SK-N-SH (cell line): ENCODE data around the gene PRKG1. TPM values are rescaled to one million over a fixed set of nuclear protein-coding genes. Genes with fewer than 3 reads are reported as not detected.
A peak's percentile ranks its signal among the peaks of the same experiment; 100 is the strongest.

Experiments used
- CTCF ChIA-PET: fragments of 300-600, 350-600 bp; formaldehyde crosslinking; extraction: SDS; loops from one replicate; lab custom pipeline; 2021; lab: Yijun Ruan, JAX
- POLR2A ChIA-PET: fragments of 350-600 bp; sonication (Branson Sonifier 250); formaldehyde crosslinking; extraction: SDS; loops from one replicate; lab custom pipeline; 2020; ENCODE audit warnings: antibody characterized with exemption, inconsistent platforms; lab: Yijun Ruan, JAX
- DNase-seq: peaks from one replicate; pipeline ENCODE4 v3.0.0; 2012
- H2AFZ ChIP-seq: fragments of 200-600 bp; sonication (generic); 2 replicates; pipeline ENCODE4 v1.8.1; 2016; ENCODE audit warnings: antibody characterized with exemption, mild to moderate bottlenecking, low read depth
- H3F3A ChIP-seq: fragments of 200-600 bp; sonication (generic); replicated peaks from 2 replicates; pipeline ENCODE3; 2016; ENCODE audit warnings: antibody characterized with exemption, mild to moderate bottlenecking; ENCODE audit not compliant: insufficient read depth
- H3K27ac ChIP-seq, 2 experiments: fragments of 200-500 bp in 1 of 2; fragments of 200-600 bp in 1 of 2; sonication (Bioruptor generic) in 1 of 2; sonication (generic), shearing (Covaris generic) in 1 of 2; 2 replicates each; pipeline versions ENCODE4 v1.5.1 to v1.6.1; 2014 to 2016; ENCODE audit warnings: low read depth in 2 of 2, inconsistent platforms in 1 of 2, low read length in 1 of 2, mild to moderate bottlenecking in 1 of 2, mixed read lengths in 1 of 2
- H3K27me3 ChIP-seq: fragments of 200-600 bp; sonication (generic), shearing (Covaris generic); 2 replicates; pipeline ENCODE4 v1.6.1; 2016; ENCODE audit warnings: mixed run types; ENCODE audit not compliant: insufficient read depth
- H3K36me3 ChIP-seq, 2 experiments: fragments of 200-500 bp in 1 of 2; fragments of 200-600 bp in 1 of 2; sonication (Bioruptor generic) in 1 of 2; sonication (generic) in 1 of 2; replicated peaks in 1 of 2; 2 replicates each; pipeline versions ENCODE3 to v1.5.1; 2014 to 2016; ENCODE audit warnings: low read length in 1 of 2, mild to moderate bottlenecking in 1 of 2; ENCODE audit not compliant: insufficient read depth in 2 of 2, control insufficient read depth in 1 of 2
- H3K4me1 ChIP-seq, 2 experiments: fragments of 200-500 bp in 1 of 2; fragments of 200-600 bp in 1 of 2; sonication (Bioruptor generic) in 1 of 2; sonication (generic), shearing (Covaris generic) in 1 of 2; 2 replicates each; pipeline versions ENCODE4 v1.5.1 to v1.6.1; 2014 to 2016; ENCODE audit warnings: low read depth in 1 of 2, low read length in 1 of 2, mixed run types in 1 of 2; ENCODE audit not compliant: insufficient read depth in 2 of 2, control insufficient read depth in 1 of 2
- H3K4me2 ChIP-seq: fragments of 200-600 bp; sonication (generic), shearing (Covaris generic); 2 replicates; pipeline ENCODE4 v1.6.1; 2017; ENCODE audit warnings: mixed run types
- H3K4me3 ChIP-seq, 2 experiments: fragments of 200-500 bp in 1 of 2; fragments of 200-600 bp in 1 of 2; sonication (Bioruptor generic) in 1 of 2; sonication (generic), shearing (Covaris generic) in 1 of 2; 2 replicates each; pipeline versions ENCODE4 v1.5.1 to v1.8.1; 2014 to 2016; ENCODE audit warnings: low read depth in 2 of 2, inconsistent platforms in 1 of 2, low read length in 1 of 2, mild to moderate bottlenecking in 1 of 2, mixed read lengths in 1 of 2, moderate library complexity in 1 of 2
- H3K79me2 ChIP-seq: fragments of 200-600 bp; sonication (generic); 2 replicates; pipeline ENCODE4 v1.8.1; 2017; ENCODE audit warnings: mild to moderate bottlenecking; ENCODE audit not compliant: insufficient read depth
- H3K9ac ChIP-seq: fragments of 200-600 bp; sonication (generic); 2 replicates; pipeline ENCODE4 v1.6.1; 2017; ENCODE audit warnings: mixed run types
- H3K9me2 ChIP-seq: fragments of 200-600 bp; sonication (generic); 2 replicates; pipeline ENCODE4 v1.6.1; 2017; ENCODE audit warnings: mixed run types
- H3K9me3 ChIP-seq: fragments of 200-600 bp; sonication (generic); 2 replicates; pipeline ENCODE4 v1.6.1; 2017; ENCODE audit warnings: mixed run types, mild to moderate bottlenecking, moderate library complexity
- H4K20me1 ChIP-seq: fragments of 200-600 bp; sonication (generic); 2 replicates; pipeline ENCODE4 v1.6.1; 2017; ENCODE audit warnings: mild to moderate bottlenecking, mixed run types; ENCODE audit not compliant: insufficient read depth
- CHD2 ChIP-seq: fragments of 150-350 bp; IDR thresholded peaks from 2 replicates; pipeline ENCODE4 v1.6.1; 2018; ENCODE audit warnings: low read length; ENCODE audit not compliant: partially characterized antibody
- ELF1 ChIP-seq: IDR thresholded peaks from 2 replicates; pipeline ENCODE4 v1.4.0; 2012
- EP300 ChIP-seq, 2 experiments: IDR thresholded peaks; 2 replicates each; pipeline versions ENCODE4 v1.4.0 to v1.6.1; 2012; ENCODE audit warnings: borderline replicate concordance in 1 of 2, low read depth in 1 of 2, low read length in 1 of 2
- EZH2phosphoT487 ChIP-seq: fragments of 200-600 bp; sonication (generic); IDR thresholded peaks from 2 replicates; pipeline ENCODE4 v1.6.1; 2017; ENCODE audit warnings: low read depth, mixed run types, mild to moderate bottlenecking, antibody characterized with exemption, moderate library complexity, borderline replicate concordance
- FOSL2 ChIP-seq: IDR thresholded peaks from 2 replicates; pipeline ENCODE4 v1.4.0; 2012; ENCODE audit warnings: low read depth, mild to moderate bottlenecking, moderate library complexity, borderline replicate concordance
- FOXJ3 ChIP-seq: sonication (generic); formaldehyde crosslinking; IDR thresholded peaks from 2 replicates; pipeline ENCODE4 v1.5.1; 2020; ENCODE audit warnings: mild to moderate bottlenecking, missing genetic modification reagents
- FOXM1 ChIP-seq: IDR thresholded peaks from 2 replicates; pipeline ENCODE4 v1.4.0; 2012; ENCODE audit warnings: low read depth, mild to moderate bottlenecking
- GATA2 ChIP-seq: sonication (generic); formaldehyde crosslinking; IDR thresholded peaks from 2 replicates; pipeline ENCODE4 v1.5.0; 2020; ENCODE audit warnings: mild to moderate bottlenecking, missing genetic modification reagents
- JUND ChIP-seq: IDR thresholded peaks from 2 replicates; pipeline ENCODE4 v1.4.0; 2012
- MEF2A ChIP-seq: IDR thresholded peaks from 2 replicates; pipeline ENCODE4 v1.4.0; 2012; ENCODE audit warnings: low read depth, borderline replicate concordance
- MXI1 ChIP-seq: IDR thresholded peaks from 2 replicates; pipeline ENCODE4 v1.6.1; 2012; ENCODE audit warnings: mild to moderate bottlenecking, low read depth, low read length, improper control_type of control experiment
- NFIC ChIP-seq: IDR thresholded peaks from 2 replicates; pipeline ENCODE4 v1.4.0; 2012; ENCODE audit warnings: borderline replicate concordance
- NRF1 ChIP-seq: IDR thresholded peaks from 2 replicates; pipeline ENCODE4 v1.6.1; 2012; ENCODE audit warnings: low read depth, mild to moderate bottlenecking, low read length
- RFX5 ChIP-seq: IDR thresholded peaks from 2 replicates; pipeline ENCODE4 v1.6.1; 2012; ENCODE audit warnings: mild to moderate bottlenecking, improper control_type of control experiment, low read length
- RXRA ChIP-seq: IDR thresholded peaks from 2 replicates; pipeline ENCODE4 v1.4.0; 2012; ENCODE audit warnings: low read depth, mild to moderate bottlenecking, borderline replicate concordance
- SIN3A ChIP-seq: IDR thresholded peaks from 2 replicates; pipeline ENCODE4 v1.6.1; 2012; ENCODE audit warnings: low read depth, mild to moderate bottlenecking, low read length, moderate library complexity, borderline replicate concordance
- TCF12 ChIP-seq: IDR thresholded peaks from 2 replicates; pipeline ENCODE4 v1.4.0; 2012
- TEAD4 ChIP-seq: IDR thresholded peaks from 2 replicates; pipeline ENCODE4 v1.4.0; 2012; ENCODE audit warnings: mild to moderate bottlenecking, borderline replicate concordance; ENCODE audit not compliant: insufficient read depth
- YY1 ChIP-seq: IDR thresholded peaks from 2 replicates; pipeline ENCODE4 v1.4.0; 2012; ENCODE audit warnings: low read depth, mild to moderate bottlenecking
- WGBS: methylation state at CpG from one replicate; pipeline ENCODE4 v1.1.6; 2017; ENCODE audit warnings: low lambda C conversion rate; 5-methylcytosine and 5-hydroxymethylcytosine counted together
- polyA plus RNA-seq, 3 experiments: library from polyadenylated mRNA; depleted of rRNA; stranded (reverse); fragments of >200 nt; gene quantifications; 2 replicates each; pipeline ENCODE4 v1.2.3, GENCODE V29; 2012
- TF ChIP-seq, protein P1 (sequence below): IDR thresholded peaks from 2 replicates; pipeline ENCODE4 v1.6.1; 2012; ENCODE audit warnings: mild to moderate bottlenecking, low read depth, low read length, moderate library complexity
- TF ChIP-seq, protein P2 (sequence below): IDR thresholded peaks from 2 replicates; pipeline ENCODE4; 2012
- TF ChIP-seq, protein P3 (sequence below): fragments of 150-350 bp; IDR thresholded peaks from 2 replicates; pipeline ENCODE4 v1.6.1; 2016; ENCODE audit warnings: mild to moderate bottlenecking, low read depth, low read length
- TF ChIP-seq, protein P4 (sequence below): IDR thresholded peaks from 2 replicates; pipeline ENCODE4 v1.4.0; 2012; ENCODE audit warnings: low read depth

PRKG1 gene
- polyA plus RNA-seq, 1 of the 3 experiments (the other 2 are of a cell fraction): 4.1 TPM

DNA sequence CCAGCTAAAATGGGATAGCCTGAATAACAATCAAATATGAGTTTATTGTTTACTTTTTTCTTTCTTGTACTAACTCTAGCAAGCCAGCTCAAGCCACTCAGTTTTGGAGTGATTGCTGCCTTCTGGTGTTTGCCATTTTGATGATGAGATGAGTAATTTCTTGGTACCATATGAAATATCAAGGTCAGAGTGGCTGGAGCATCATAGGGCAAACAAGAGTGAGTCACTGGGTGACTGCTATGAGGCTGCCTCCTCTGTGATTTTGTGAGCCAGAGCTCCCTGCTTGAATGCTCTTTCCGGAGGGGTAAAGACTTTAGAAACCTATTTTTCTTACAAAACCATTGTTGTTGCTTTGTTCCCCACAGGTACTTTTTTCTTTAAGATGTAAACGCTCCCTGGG is 295.6 kb downstream of the PRKG1 start:
- TF ChIP-seq RXRA (peak; percentile 21; the same call in 1 of the 2 replicates), FOXJ3 (CRISPR knock-in tag) (no peak), NFIC (no peak), TCF12 (peak; percentile 26), JUND (peak; percentile 61), TEAD4 (no peak), FOSL2 (peak; percentile 81), EP300 (IDR thresholded peaks at IDR 0.05; ENCODE audit: borderline replicate concordance in 1 of 2, low read depth in 1 of 2, low read length in 1 of 2) (no peak), MEF2A (no peak)
- TF ChIP-seq, protein P1, sequence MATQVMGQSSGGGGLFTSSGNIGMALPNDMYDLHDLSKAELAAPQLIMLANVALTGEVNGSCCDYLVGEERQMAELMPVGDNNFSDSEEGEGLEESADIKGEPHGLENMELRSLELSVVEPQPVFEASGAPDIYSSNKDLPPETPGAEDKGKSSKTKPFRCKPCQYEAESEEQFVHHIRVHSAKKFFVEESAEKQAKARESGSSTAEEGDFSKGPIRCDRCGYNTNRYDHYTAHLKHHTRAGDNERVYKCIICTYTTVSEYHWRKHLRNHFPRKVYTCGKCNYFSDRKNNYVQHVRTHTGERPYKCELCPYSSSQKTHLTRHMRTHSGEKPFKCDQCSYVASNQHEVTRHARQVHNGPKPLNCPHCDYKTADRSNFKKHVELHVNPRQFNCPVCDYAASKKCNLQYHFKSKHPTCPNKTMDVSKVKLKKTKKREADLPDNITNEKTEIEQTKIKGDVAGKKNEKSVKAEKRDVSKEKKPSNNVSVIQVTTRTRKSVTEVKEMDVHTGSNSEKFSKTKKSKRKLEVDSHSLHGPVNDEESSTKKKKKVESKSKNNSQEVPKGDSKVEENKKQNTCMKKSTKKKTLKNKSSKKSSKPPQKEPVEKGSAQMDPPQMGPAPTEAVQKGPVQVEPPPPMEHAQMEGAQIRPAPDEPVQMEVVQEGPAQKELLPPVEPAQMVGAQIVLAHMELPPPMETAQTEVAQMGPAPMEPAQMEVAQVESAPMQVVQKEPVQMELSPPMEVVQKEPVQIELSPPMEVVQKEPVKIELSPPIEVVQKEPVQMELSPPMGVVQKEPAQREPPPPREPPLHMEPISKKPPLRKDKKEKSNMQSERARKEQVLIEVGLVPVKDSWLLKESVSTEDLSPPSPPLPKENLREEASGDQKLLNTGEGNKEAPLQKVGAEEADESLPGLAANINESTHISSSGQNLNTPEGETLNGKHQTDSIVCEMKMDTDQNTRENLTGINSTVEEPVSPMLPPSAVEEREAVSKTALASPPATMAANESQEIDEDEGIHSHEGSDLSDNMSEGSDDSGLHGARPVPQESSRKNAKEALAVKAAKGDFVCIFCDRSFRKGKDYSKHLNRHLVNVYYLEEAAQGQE: no peak
- TF ChIP-seq, protein P2, sequence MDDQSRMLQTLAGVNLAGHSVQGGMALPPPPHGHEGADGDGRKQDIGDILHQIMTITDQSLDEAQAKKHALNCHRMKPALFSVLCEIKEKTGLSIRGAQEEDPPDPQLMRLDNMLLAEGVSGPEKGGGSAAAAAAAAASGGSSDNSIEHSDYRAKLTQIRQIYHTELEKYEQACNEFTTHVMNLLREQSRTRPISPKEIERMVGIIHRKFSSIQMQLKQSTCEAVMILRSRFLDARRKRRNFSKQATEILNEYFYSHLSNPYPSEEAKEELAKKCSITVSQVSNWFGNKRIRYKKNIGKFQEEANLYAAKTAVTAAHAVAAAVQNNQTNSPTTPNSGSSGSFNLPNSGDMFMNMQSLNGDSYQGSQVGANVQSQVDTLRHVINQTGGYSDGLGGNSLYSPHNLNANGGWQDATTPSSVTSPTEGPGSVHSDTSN: peak; percentile 67
- Histone ChIP-seq H3K4me2 (no peak overlapping the region), H3K36me3 (no peaks in the 10 kb centered on the region), H3K9me3 (no peaks in the 10 kb centered on the region), H3K4me3 (no peak overlapping the region), H3K27ac (peak overlapping the region in 1 of 2 experiments; percentile 50; a peak in 2 of 4 replicates), H3K9ac (no peak overlapping the region), H3K79me2 (no peaks in the 10 kb centered on the region), H3K9me2 (no peaks in the 10 kb centered on the region), H3K27me3 (no peaks in the 10 kb centered on the region), H3K4me1 (no peaks in the 10 kb centered on the region; a peak in 1 of 4 replicates), H2AFZ (no peak overlapping the region), H3F3A (no peaks in the 10 kb centered on the region), H4K20me1 (no peaks in the 10 kb centered on the region)
- ChIA-PET POLR2A (no interaction called here), CTCF (interaction anchor here (0.7 to 1.6 kb wide), 3 partner anchors 10 to 308 kb away, joined by 3 read pairs; no protein-coding TSS in a partner anchor)
- 50% methylated on average over 2 of the region's 2 CpGs for WGBS
- DNase-seq: no peak

DNA sequence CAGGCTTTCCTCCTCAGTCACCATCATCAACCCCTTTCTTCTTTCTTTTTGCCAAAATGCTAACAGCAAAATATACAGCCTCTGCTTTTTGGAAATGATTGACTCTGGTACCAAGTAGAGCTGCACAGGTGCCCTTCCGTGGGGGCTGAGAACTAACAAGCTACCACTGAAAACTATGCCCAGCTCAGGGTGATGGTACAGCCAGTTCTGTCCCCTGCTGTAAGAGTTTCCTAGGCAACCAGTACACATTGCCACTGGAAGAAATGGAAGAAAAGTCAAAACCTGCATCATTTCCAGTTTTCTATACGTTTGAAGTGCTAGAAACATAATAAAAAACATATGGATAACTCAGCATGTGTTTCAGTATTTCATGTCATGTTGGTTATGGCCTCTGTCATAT is 297.5 kb downstream of the PRKG1 start:
- Histone ChIP-seq H3K36me3 (no peaks in the 10 kb centered on the region), H3F3A (no peaks in the 10 kb centered on the region), H3K9me2 (no peaks in the 10 kb centered on the region), H3K9ac (no peak overlapping the region), H4K20me1 (no peaks in the 10 kb centered on the region), H3K4me3 (no peak overlapping the region), H3K27me3 (no peaks in the 10 kb centered on the region), H3K9me3 (no peaks in the 10 kb centered on the region), H3K79me2 (no peaks in the 10 kb centered on the region), H3K4me1 (no peaks in the 10 kb centered on the region), H3K27ac (no peak overlapping the region), H2AFZ (no peak overlapping the region), H3K4me2 (no peak overlapping the region)
- CTCF ChIA-PET: interaction anchor here (0.6 to 1.3 kb wide), 3 partner anchors 10 to 307 kb away, joined by 3 read pairs; no protein-coding TSS in a partner anchor
- POLR2A ChIA-PET: no interaction called here
- TF ChIP-seq CHD2 (no peak), YY1 (no peak), EZH2phosphoT487 (no peak), FOXJ3 (CRISPR knock-in tag) (no peak), ELF1 (no peak), NRF1 (no peak), GATA2 (no peak), FOXM1 (no peak), JUND (no peak), MXI1 (no peak), TCF12 (no peak), SIN3A (no peak), RFX5 (no peak)
- TF ChIP-seq, protein P3, sequence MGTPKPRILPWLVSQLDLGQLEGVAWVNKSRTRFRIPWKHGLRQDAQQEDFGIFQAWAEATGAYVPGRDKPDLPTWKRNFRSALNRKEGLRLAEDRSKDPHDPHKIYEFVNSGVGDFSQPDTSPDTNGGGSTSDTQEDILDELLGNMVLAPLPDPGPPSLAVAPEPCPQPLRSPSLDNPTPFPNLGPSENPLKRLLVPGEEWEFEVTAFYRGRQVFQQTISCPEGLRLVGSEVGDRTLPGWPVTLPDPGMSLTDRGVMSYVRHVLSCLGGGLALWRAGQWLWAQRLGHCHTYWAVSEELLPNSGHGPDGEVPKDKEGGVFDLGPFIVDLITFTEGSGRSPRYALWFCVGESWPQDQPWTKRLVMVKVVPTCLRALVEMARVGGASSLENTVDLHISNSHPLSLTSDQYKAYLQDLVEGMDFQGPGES: no peak
- TF ChIP-seq, protein P4, sequence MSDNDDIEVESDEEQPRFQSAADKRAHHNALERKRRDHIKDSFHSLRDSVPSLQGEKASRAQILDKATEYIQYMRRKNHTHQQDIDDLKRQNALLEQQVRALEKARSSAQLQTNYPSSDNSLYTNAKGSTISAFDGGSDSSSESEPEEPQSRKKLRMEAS: no peak
- WGBS: 52% methylated on average over 2 of the region's 2 CpGs
- DNase-seq: no peak
